GM21825 (cell line): ENCODE results near the gene GRIK2.
"Not testable (repeated sequence)": the region's sequence is repeated elsewhere in the genome, so short reads cannot be mapped to it uniquely, and the experiment has no call there.

Source experiments
- ATAC-seq: cut with Tn5 transposase; IDR thresholded peaks from one replicate; pipeline ENCODE4 v1.9.1; 2021; ENCODE audit warnings: mild to moderate bottlenecking, moderate library complexity; ENCODE audit not compliant: unreplicated experiment

GRIK2 gene

GRCh38 chr6:101393251-101393828 lies at the start of gene GRIK2:
GRIK2 (plus strand) TSS chr6:101393708.
- no peak for ATAC-seq

GRCh38 chr6:101344885-101345284 lies 48.6 kb upstream of the GRIK2 start:
- no peak for ATAC-seq

- ATAC-seq, result no peak
These were observed 44.7 kb upstream of the GRIK2 start for GRCh38 chr6:101348816-101349215.

- ATAC-seq, result not testable (repeated sequence)
These were observed 42.9 kb upstream of the GRIK2 start for GRCh38 chr6:101350631-101351030.

GRCh38 chr6:101351173-101351572 lies 42.3 kb upstream of the GRIK2 start:
- ATAC-seq, result no peak

- ATAC-seq, result no peak
These were observed 41.2 kb upstream of the GRIK2 start for GRCh38 chr6:101352316-101352715.

GRCh38 chr6:101365181-101365580 lies 28.3 kb upstream of the GRIK2 start:
- ATAC-seq, result no peak

GRCh38 chr6:101379926-101380325 lies 13.6 kb upstream of the GRIK2 start:
- no peak for ATAC-seq

- ATAC-seq, result no peak
These were observed 12.4 kb upstream of the GRIK2 start for GRCh38 chr6:101380897-101381630.

GRCh38 chr6:101383747-101384146 lies 9.8 kb upstream of the GRIK2 start:
- ATAC-seq, result not testable (repeated sequence)

GRCh38 chr6:101386982-101387381 lies 6.5 kb upstream of the GRIK2 start:
- ATAC-seq, result no peak

GRCh38 chr6:101391772-101392585 lies 1.5 kb upstream of the GRIK2 start:
- no peak for ATAC-seq

- ATAC-seq, result no peak
These were observed 800 bp upstream of the GRIK2 start for GRCh38 chr6:101392586-101393230.

- no peak for ATAC-seq
These were observed 332 bp downstream of the GRIK2 start for GRCh38 chr6:101393829-101394251.

GRCh38 chr6:101394936-101395335 lies 1.4 kb downstream of the GRIK2 start:
- no peak for ATAC-seq

GRCh38 chr6:101395345-101395744 lies 1.8 kb downstream of the GRIK2 start:
- ATAC-seq, result no peak

GRCh38 chr6:101396548-101397173 lies 3.2 kb downstream of the GRIK2 start:
- ATAC-seq, result no peak

- ATAC-seq, result no peak
These were observed 3.7 kb downstream of the GRIK2 start for GRCh38 chr6:101397199-101397598.

GRCh38 chr6:101398716-101399615 lies 5.5 kb downstream of the GRIK2 start:
- ATAC-seq, result no peak
